SK-N-MC (cell line): ENCODE results near the gene SLC25A38.

Experiments
- EZH2 ChIP-seq: fragments of 200-600 bp; sonication (generic); IDR thresholded peaks from one replicate; pipeline ENCODE4 v1.6.1; 2017; ENCODE audit warnings: antibody characterized with exemption
- POLR2AphosphoS5 ChIP-seq: IDR thresholded peaks from 2 replicates; pipeline ENCODE4 v1.6.1; 2012; ENCODE audit warnings: mild to moderate bottlenecking, low read depth, low read length, borderline replicate concordance

DNA sequence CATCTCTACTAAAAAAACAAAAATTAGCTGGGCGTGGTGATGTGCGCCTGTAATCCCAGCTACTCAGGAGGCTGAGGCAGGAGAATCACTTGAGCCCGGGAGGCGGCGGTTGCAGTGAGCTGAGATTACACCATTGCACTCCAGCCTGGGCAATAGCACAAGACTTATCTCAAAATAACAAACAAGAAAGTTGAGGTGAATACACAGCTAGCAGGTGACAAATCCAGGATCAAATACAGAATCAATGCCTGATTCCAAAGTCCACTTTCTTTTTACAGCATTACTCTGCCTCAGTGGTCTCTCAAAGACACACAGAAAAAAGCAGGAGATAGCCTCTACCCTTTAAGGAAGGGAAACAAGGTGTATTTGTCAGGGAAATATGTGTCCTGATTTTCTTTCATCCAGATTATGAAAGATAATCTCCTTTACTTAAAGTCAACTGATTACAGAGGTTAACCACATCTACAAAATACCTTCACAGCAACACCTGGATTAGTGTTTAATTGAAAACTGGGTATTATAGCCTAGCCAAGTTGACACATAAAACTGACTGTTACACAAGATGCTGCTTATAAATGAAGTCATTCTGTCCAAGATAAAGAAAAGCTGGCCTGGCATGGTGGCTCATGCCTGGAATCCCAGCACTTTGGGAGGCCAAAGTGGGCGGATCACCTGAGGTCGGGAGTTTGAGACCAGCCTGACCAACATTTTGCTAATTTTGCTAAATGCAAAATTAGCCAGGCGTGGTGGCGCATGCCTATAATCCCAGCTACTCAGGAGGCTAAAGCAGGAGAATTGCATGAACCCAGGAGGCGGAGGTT, 4.0 kb upstream of the SLC25A38 start:
- TF ChIP-seq POLR2AphosphoS5 (no peak), EZH2 (no peak)
